Kidney (tissue), 14 donors: Measurements from ENCODE around the gene EDARADD. TPM values are rescaled to one million over a fixed set of nuclear protein-coding genes. Genes with fewer than 3 reads are reported as not detected.

Experiments
- DNase-seq, 5 donors: peaks; one replicate each; pipeline ENCODE4 v3.0.0-alpha.2; 2013 to 2020
- FAIRE-seq: peaks from 2 replicates; lab custom pipeline; 2012; peaks lifted over from hg19 to GRCh38; lab: Jason Lieb, UNC
- H3K27ac ChIP-seq, 2 donors: one replicate each; pipeline ENCODE4 v1.7.0; 2013; ENCODE audit warnings: low read depth in 2 of 2, low read length in 2 of 2, inconsistent platforms in 1 of 2
- H3K27me3 ChIP-seq: one replicate; pipeline ENCODE4 v1.7.1; 2013; ENCODE audit warnings: low read length, inconsistent platforms; ENCODE audit not compliant: control insufficient read depth, insufficient read depth
- H3K36me3 ChIP-seq, 3 donors: one replicate each; pipeline versions ENCODE4 v1.7.0 to v1.7.1; 2013; ENCODE audit warnings: low read length in 3 of 3, control low read depth in 1 of 3, inconsistent platforms in 1 of 3; ENCODE audit not compliant: insufficient read depth in 3 of 3, control insufficient read depth in 2 of 3
- H3K4me1 ChIP-seq, 3 donors: one replicate each; pipeline versions ENCODE4 v1.7.0 to v1.7.1; 2013; ENCODE audit warnings: low read length in 3 of 3, inconsistent platforms in 1 of 3, low read depth in 1 of 3; ENCODE audit not compliant: control insufficient read depth in 2 of 3, insufficient read depth in 2 of 3
- H3K4me3 ChIP-seq, 3 donors: one replicate each; pipeline versions ENCODE4 v1.7.0 to v1.8.1; 2013; ENCODE audit warnings: low read length in 3 of 3, control low read depth in 1 of 3, inconsistent platforms in 1 of 3
- H3K9ac ChIP-seq, 3 donors: one replicate each; pipeline versions ENCODE4 v1.7.0 to v1.7.1; 2013; ENCODE audit warnings: low read length in 3 of 3, control low read depth in 1 of 3, inconsistent platforms in 1 of 3
- H3K9me3 ChIP-seq, 3 donors: one replicate each; pipeline versions ENCODE4 v1.7.0 to v1.7.1; 2013; ENCODE audit warnings: low read length in 3 of 3, control low read depth in 1 of 3, inconsistent platforms in 1 of 3; ENCODE audit not compliant: control insufficient read depth in 2 of 3, insufficient read depth in 1 of 3
- CTCF ChIP-seq: IDR thresholded peaks from 3 replicates; pipeline ENCODE4 v1.5.1; 2012; ENCODE audit warnings: mild to moderate bottlenecking, moderate library complexity, borderline replicate concordance; ENCODE audit not compliant: insufficient read depth; ENCODE audit errors: extremely low read depth
- intact Hi-C: fragments of 100-400 bp; cut with DNase I; formaldehyde crosslinking; loops from one replicate; pipeline ENCODE4 v1.11.1; 2022
- polyA plus RNA-seq: library from polyadenylated mRNA; stranded (reverse); fragments of 350-450 nt; fragmentation: Illumina TruSeq; extraction: RNeasy Lipid Tissue Mini Kit (QIAGEN cat#74804); gene quantifications from one replicate; pipeline ENCODE4 v1.2.3, GENCODE V29; 2014; ENCODE audit warnings: low read depth, low replicate concordance; ENCODE audit not compliant: insufficient read depth
- total RNA-seq: library from RNA; stranded (reverse); fragmentation: NEBNext Ultra II Directional; extraction: Animal tissue kit (Norgen Biotek cat#: 25700); gene quantifications from one replicate; pipeline ENCODE4 v1.2.1, GENCODE V29; 2021
- donor health status: control.
- donor health status: control.
- donor health status: control.
- donor health status: control.
- donor health status: control.
- donor health status: DM: yes; HTN: yes; CAD: no.
- donor health status: Normal renal cell carcinoma (clear cell type).

Gene EDARADD
- total and polyA plus RNA-seq, 2 donors from 2014 or later = 0.82 to 2.2 TPM

- TF ChIP-seq CTCF = no peak
- H3K36me3 ChIP-seq = no peaks in the 10 kb centered on the region
- H3K4me3 ChIP-seq = no peak overlapping the region
- no peaks in the 10 kb centered on the region for H3K27me3 ChIP-seq
- intact Hi-C loops = no loop called here
- no peak overlapping the region for H3K9ac ChIP-seq
- FAIRE-seq (no peak), DNase-seq (peak in 3 of 5 donors; percentile 21 to 89 (median 62))
- H3K4me1 ChIP-seq = peaks cover 0 to 2% (median 0%) of the 10 kb centered on the region in 3 donors
- no peak overlapping the region for H3K27ac ChIP-seq
- H3K9me3 ChIP-seq = no peaks in the 10 kb centered on the region
Measured at GRCh38 chr1:236516929-236517704, 123.0 kb downstream of the EDARADD start.

- Histone ChIP-seq H3K27ac (no peak overlapping the region), H3K4me1 (peaks cover 0 to 4% (median 4%) of the 10 kb centered on the region in 3 donors), H3K9ac (no peak overlapping the region), H3K9me3 (no peaks in the 10 kb centered on the region), H3K36me3 (no peaks in the 10 kb centered on the region), H3K4me3 (no peak overlapping the region), H3K27me3 (no peaks in the 10 kb centered on the region)
- FAIRE-seq (no peak), DNase-seq (peak in 1 of 5 donors; percentile 0)
- TF ChIP-seq CTCF = no peak
- intact Hi-C loops = no loop called here
Measured at GRCh38 chr1:236518322-236518721, 124.2 kb downstream of the EDARADD start.

- peaks cover 0 to 4% (median 2%) of the 10 kb centered on the region in 3 donors for H3K4me1 ChIP-seq
- intact Hi-C loops = no loop called here
- no peak overlapping the region for H3K27ac ChIP-seq
- no peaks in the 10 kb centered on the region for H3K36me3 ChIP-seq
- no peak for TF ChIP-seq CTCF
- no peak overlapping the region for H3K4me3 ChIP-seq
- no peaks in the 10 kb centered on the region for H3K9me3 ChIP-seq
- H3K9ac ChIP-seq = no peak overlapping the region
- FAIRE-seq (no peak), DNase-seq (no peak)
- no peaks in the 10 kb centered on the region for H3K27me3 ChIP-seq
Measured at GRCh38 chr1:236520445-236521005, 126.4 kb downstream of the EDARADD start.
